ENCODE measurements around the gene ASB13.
A peak's percentile ranks its signal among the peaks of the same experiment; 100 is the strongest.

ASB13 gene

DNA sequence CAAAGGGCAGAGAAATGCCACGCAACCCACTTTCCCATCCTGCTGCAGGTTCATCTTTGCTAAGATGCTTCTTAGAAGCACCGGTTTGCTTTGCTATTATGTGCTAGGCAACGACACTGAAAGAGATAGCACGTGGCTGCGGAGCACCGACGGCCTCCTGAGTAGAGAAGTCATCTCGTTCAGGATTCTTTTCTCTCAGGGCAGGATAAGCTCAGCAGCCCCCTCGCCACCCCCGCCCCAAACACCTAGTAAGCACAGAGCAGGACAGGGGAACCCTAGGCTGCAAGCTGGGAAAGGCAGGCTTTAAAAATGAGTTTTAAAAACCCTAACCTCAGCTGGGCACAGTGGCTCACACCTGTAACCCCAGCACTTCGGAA lies 15.0 kb downstream of the ASB13 start:
- TF ChIP-seq POU2F2 (IDR thresholded peaks at IDR 0.05; ENCODE audit: low read depth, low read length) = no peak
- TF ChIP-seq POLR2AphosphoS5 (IDR thresholded peaks at IDR 0.05; ENCODE audit: low read depth, low read length) = no peak
- TF ChIP-seq PAX5 (IDR thresholded peaks at IDR 0.05; ENCODE audit: insufficient read depth, low read length, severe bottlenecking) = no peak
- TF ChIP-seq SPI1 (IDR thresholded peaks at IDR 0.05; ENCODE audit: low read depth, low read length) = no peak
- TF ChIP-seq POLR2A (IDR thresholded peaks at IDR 0.05; ENCODE audit: low read depth, low read length) = no peak
- no peak for TF ChIP-seq TAF1 (IDR thresholded peaks at IDR 0.05; ENCODE audit: low read depth, low read length)
- no peak for FAIRE-seq
- DNase-seq (ENCODE audit: insufficient read length, low spot score) = no peak

DNA sequence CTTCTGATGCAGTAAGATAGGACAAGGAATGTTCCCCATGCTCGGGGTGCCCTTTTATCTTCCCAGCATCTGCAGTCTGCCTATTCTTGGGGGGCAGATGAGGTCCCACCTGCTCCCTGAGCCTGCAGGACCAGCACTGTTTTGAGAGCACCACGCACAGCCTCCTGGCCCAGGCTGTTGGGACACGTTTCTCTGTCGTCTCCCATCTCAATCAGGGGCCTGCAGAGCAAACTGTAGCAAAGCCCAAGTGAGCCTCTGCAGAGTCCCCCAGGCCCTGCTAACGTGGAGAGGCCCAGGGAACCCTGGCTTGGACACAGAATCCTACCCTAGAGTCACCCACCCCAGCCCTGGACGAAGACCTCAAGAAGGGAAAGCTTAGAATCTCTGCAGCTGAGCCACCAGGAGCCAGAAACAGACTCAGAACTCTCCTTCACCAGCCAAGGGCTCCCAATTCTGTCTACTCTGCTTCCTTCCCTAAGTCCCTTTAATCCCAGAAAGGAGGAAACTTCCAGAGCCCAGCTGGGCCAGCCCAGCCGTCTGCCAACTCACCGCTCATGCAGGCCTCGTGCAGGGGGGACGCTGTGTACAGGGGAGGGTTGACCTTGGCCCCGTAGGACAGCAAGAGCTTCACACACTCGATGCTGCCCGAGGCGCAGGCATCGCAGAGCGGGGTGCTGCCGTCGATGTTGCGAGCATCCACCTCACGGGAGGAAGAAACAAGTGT lies 15.6 kb downstream of the ASB13 start:
- FAIRE-seq = no peak

GRCh38 chr10:5649746-5650145 lies 16.6 kb downstream of the ASB13 start:
- FAIRE-seq (no peak), DNase-seq (ENCODE audit: insufficient read length, low spot score) (no peak)
- TF ChIP-seq PAX5 (IDR thresholded peaks at IDR 0.05; ENCODE audit: insufficient read depth, low read length, severe bottlenecking) (no peak), TAF1 (IDR thresholded peaks at IDR 0.05; ENCODE audit: low read depth, low read length) (no peak), SPI1 (IDR thresholded peaks at IDR 0.05; ENCODE audit: low read depth, low read length) (no peak), POLR2AphosphoS5 (IDR thresholded peaks at IDR 0.05; ENCODE audit: low read depth, low read length) (no peak), POLR2A (IDR thresholded peaks at IDR 0.05; ENCODE audit: low read depth, low read length) (no peak), POU2F2 (IDR thresholded peaks at IDR 0.05; ENCODE audit: low read depth, low read length) (no peak)

More for the DNA sequence above, 15.6 kb downstream of the ASB13 start:
- no peak for DNase-seq (ENCODE audit: insufficient read length, low spot score)
- TF ChIP-seq POU2F2 (IDR thresholded peaks at IDR 0.05; ENCODE audit: low read depth, low read length) (no peak), POLR2A (IDR thresholded peaks at IDR 0.05; ENCODE audit: low read depth, low read length) (no peak), TAF1 (IDR thresholded peaks at IDR 0.05; ENCODE audit: low read depth, low read length) (no peak), POLR2AphosphoS5 (IDR thresholded peaks at IDR 0.05; ENCODE audit: low read depth, low read length) (no peak), PAX5 (IDR thresholded peaks at IDR 0.05; ENCODE audit: insufficient read depth, low read length, severe bottlenecking) (no peak), SPI1 (IDR thresholded peaks at IDR 0.05; ENCODE audit: low read depth, low read length) (no peak)

DNA sequence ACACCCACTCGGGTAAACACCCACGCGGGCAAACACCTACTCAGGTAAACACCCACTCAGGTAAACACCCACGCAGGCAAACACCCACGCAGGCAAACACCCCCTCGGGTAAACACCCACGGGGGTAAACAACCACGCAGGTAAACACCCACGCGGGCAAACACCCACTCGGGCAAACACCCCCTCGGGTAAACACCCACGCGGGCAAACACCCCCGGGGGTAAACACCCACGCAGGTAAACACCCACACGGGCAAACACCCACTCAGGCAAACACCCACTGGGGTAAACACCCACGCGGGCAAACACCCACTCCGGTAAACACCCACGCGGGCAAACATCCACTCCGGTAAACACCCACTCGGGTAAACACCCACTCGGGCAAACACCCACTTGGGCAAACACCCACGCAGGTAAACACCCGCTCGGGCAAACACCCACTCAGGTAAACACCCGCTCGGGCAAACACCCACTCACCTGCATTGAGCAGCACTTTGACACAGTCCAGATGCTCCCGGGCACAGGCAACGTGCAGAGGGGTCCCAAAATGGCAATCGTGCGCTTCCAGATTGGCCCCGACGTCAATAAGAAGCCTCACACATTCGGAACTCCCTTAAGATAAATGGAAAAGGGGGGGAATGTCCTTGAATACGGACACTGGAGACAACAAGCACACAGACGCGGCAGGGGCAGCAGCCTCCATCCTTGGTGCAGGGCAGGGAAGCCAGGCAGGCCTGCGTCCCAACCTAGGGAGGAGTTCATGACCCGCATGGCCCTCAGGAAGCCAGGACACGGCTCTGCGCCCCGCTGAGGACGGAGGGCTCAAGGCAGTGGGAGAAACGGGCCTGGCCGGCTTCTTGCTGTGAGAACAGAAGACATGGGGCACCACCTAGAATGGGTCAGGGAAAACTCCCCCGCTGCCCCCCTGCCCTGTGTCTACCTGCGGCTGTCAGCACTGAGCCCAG lies 17.6 kb downstream of the ASB13 start:
- DNase-seq (ENCODE audit: insufficient read length, low spot score) (no peak), FAIRE-seq (no peak)
- TF ChIP-seq SPI1 (IDR thresholded peaks at IDR 0.05; ENCODE audit: low read depth, low read length) (no peak), TAF1 (IDR thresholded peaks at IDR 0.05; ENCODE audit: low read depth, low read length) (no peak), POLR2A (IDR thresholded peaks at IDR 0.05; ENCODE audit: low read depth, low read length) (no peak), PAX5 (IDR thresholded peaks at IDR 0.05; ENCODE audit: insufficient read depth, low read length, severe bottlenecking) (no peak), POLR2AphosphoS5 (IDR thresholded peaks at IDR 0.05; ENCODE audit: low read depth, low read length) (no peak), POU2F2 (IDR thresholded peaks at IDR 0.05; ENCODE audit: low read depth, low read length) (no peak)

DNA sequence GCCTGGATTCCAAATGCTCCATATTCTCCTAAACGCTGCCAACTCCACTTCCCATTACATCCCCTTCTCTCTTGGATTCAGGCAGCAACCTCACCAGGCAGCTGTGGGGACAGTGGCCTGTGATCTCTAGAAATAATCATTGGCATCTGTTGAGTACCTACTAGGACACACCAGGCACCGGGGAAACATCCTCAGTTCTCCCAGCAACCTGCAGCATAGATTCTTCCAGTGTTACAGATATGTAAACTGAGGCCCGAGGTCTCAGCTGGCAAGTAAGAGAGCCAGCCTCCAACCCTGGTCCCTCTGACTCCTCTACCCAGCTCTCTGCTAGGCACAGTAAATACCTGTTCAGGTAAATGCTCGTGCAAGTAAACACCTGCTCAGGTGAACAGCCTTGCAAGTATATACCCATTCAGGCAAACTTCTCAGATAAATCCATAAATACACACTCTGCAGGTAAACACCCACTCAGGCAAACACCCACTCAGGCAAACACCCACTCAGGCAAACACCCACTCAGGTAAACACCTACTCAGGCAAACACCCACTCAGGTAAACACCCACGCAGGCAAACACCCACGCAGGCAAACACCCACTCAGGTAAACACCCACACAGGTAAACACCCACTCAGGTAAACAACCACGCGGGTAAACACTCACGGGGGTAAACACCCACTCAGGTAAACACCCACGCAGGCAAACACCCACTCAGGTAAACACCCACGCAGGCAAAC lies 18.7 kb downstream of the ASB13 start:
- no peak for TF ChIP-seq TAF1 (IDR thresholded peaks at IDR 0.05; ENCODE audit: low read depth, low read length)
- TF ChIP-seq POLR2AphosphoS5 (IDR thresholded peaks at IDR 0.05; ENCODE audit: low read depth, low read length) = no peak
- no peak for TF ChIP-seq SPI1 (IDR thresholded peaks at IDR 0.05; ENCODE audit: low read depth, low read length)
- TF ChIP-seq POU2F2 (IDR thresholded peaks at IDR 0.05; ENCODE audit: low read depth, low read length) = no peak
- no peak for TF ChIP-seq PAX5 (IDR thresholded peaks at IDR 0.05; ENCODE audit: insufficient read depth, low read length, severe bottlenecking)
- no peak for TF ChIP-seq POLR2A (IDR thresholded peaks at IDR 0.05; ENCODE audit: low read depth, low read length)
- no peak for FAIRE-seq
- DNase-seq (ENCODE audit: insufficient read length, low spot score) = no peak

- no peak for DNase-seq (ENCODE audit: insufficient read length, low spot score)
- no peak for FAIRE-seq
- TF ChIP-seq POLR2A (IDR thresholded peaks at IDR 0.05; ENCODE audit: low read depth, low read length) (no peak), PAX5 (IDR thresholded peaks at IDR 0.05; ENCODE audit: insufficient read depth, low read length, severe bottlenecking) (no peak)
Observed at GRCh38 chr10:5645944-5646617, 20.3 kb downstream of the ASB13 start.

GRCh38 chr10:5645375-5645774 lies 21.0 kb downstream of the ASB13 start:
- TF ChIP-seq SPI1 (IDR thresholded peaks at IDR 0.05; ENCODE audit: low read depth, low read length) = no peak
- TF ChIP-seq POLR2AphosphoS5 (IDR thresholded peaks at IDR 0.05; ENCODE audit: low read depth, low read length) = no peak
- TF ChIP-seq TAF1 (IDR thresholded peaks at IDR 0.05; ENCODE audit: low read depth, low read length) = no peak
- no peak for TF ChIP-seq PAX5 (IDR thresholded peaks at IDR 0.05; ENCODE audit: insufficient read depth, low read length, severe bottlenecking)
- TF ChIP-seq POLR2A (IDR thresholded peaks at IDR 0.05; ENCODE audit: low read depth, low read length) = no peak
- no peak for TF ChIP-seq POU2F2 (IDR thresholded peaks at IDR 0.05; ENCODE audit: low read depth, low read length)
- no peak for DNase-seq (ENCODE audit: insufficient read length, low spot score)
- peak; percentile 87 for FAIRE-seq

DNA sequence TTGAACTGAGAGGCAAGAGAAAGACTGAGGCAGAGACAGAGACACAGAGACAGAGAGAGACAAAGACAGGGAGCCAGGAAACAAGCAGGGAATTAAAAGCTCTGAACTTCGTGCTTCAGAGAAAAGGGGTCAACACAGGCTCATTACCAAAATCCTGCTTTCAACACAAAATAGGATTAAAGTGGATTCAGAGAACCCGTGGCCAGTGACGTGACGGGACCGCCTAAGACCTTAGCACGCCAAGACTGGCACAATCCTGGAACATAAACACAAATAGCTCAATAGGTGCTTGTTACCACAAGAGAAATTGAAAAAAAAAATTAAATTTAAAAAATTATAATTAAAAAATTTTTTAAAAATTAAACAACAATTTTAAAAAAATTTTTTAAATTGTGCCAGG lies 21.5 kb downstream of the ASB13 start:
- no peak for DNase-seq (ENCODE audit: insufficient read length, low spot score)
- TF ChIP-seq SPI1 (IDR thresholded peaks at IDR 0.05; ENCODE audit: low read depth, low read length) (no peak), POU2F2 (IDR thresholded peaks at IDR 0.05; ENCODE audit: low read depth, low read length) (no peak), PAX5 (IDR thresholded peaks at IDR 0.05; ENCODE audit: insufficient read depth, low read length, severe bottlenecking) (no peak), TAF1 (IDR thresholded peaks at IDR 0.05; ENCODE audit: low read depth, low read length) (no peak), POLR2AphosphoS5 (IDR thresholded peaks at IDR 0.05; ENCODE audit: low read depth, low read length) (no peak), POLR2A (IDR thresholded peaks at IDR 0.05; ENCODE audit: low read depth, low read length) (no peak)
- FAIRE-seq = no peak

Data from GM12891 (cell line).